Trophoblast cell (in vitro differentiated cells and primary cell): Measurements from ENCODE around the gene CNBD2.

Source experiments
- DNase-seq, 2 donors: peaks; one replicate each; pipeline ENCODE4 v3.0.0-alpha.2; 2016
- H2AFZ ChIP-seq: 2 replicates; pipeline ENCODE4 v1.6.1; 2013; ENCODE audit warnings: low read length, moderate library complexity, mild to moderate bottlenecking; ENCODE audit not compliant: insufficient read depth, poor library complexity
- H2AK5ac ChIP-seq: 2 replicates; pipeline ENCODE4 v1.6.1; 2013; ENCODE audit warnings: mild to moderate bottlenecking, low read length
- H2BK120ac ChIP-seq: 2 replicates; pipeline ENCODE4 v1.6.1; 2013; ENCODE audit warnings: low read length, mild to moderate bottlenecking, moderate library complexity; ENCODE audit not compliant: insufficient read depth, poor library complexity
- H2BK12ac ChIP-seq: 2 replicates; pipeline ENCODE4 v1.6.1; 2013; ENCODE audit warnings: mild to moderate bottlenecking, low read length, moderate library complexity
- H2BK5ac ChIP-seq: 2 replicates; pipeline ENCODE4 v1.6.1; 2013; ENCODE audit warnings: low read length, low read depth, moderate library complexity, mild to moderate bottlenecking; ENCODE audit not compliant: poor library complexity
- H3K14ac ChIP-seq: 2 replicates; pipeline ENCODE4 v1.6.1; 2013; ENCODE audit warnings: mild to moderate bottlenecking, low read length
- H3K18ac ChIP-seq: 2 replicates; pipeline ENCODE4 v1.6.1; 2013; ENCODE audit warnings: mild to moderate bottlenecking, low read length
- H3K23ac ChIP-seq: 2 replicates; pipeline ENCODE4 v1.6.1; 2013; ENCODE audit warnings: low read length
- H3K27ac ChIP-seq: 2 replicates; pipeline ENCODE4 v1.5.1; 2013; ENCODE audit warnings: low read depth, mild to moderate bottlenecking, inconsistent platforms, low read length, moderate library complexity
- H3K27me3 ChIP-seq: 2 replicates; pipeline ENCODE4 v1.6.1; 2013; ENCODE audit warnings: inconsistent platforms, mild to moderate bottlenecking, low read length, moderate library complexity; ENCODE audit not compliant: insufficient read depth
- H3K36me3 ChIP-seq, 2 experiments: 1 replicate in 1 of 2; 2 replicates in 1 of 2; pipeline ENCODE4 v1.6.1; 2013; ENCODE audit warnings: low read length in 2 of 2, mild to moderate bottlenecking in 2 of 2, moderate library complexity in 1 of 2; ENCODE audit not compliant: insufficient read depth in 2 of 2, control insufficient read depth in 1 of 2
- H3K4ac ChIP-seq: 2 replicates; pipeline ENCODE4 v1.6.1; 2013; ENCODE audit warnings: low read depth, mild to moderate bottlenecking, low read length, moderate library complexity
- H3K4me1 ChIP-seq, 2 experiments: 1 replicate in 1 of 2; 2 replicates in 1 of 2; pipeline ENCODE4 v1.6.1; 2013; ENCODE audit warnings: low read length in 2 of 2, mild to moderate bottlenecking in 2 of 2, moderate library complexity in 1 of 2; ENCODE audit not compliant: insufficient read depth in 2 of 2, control insufficient read depth in 1 of 2
- H3K4me2 ChIP-seq: 2 replicates; pipeline ENCODE4 v1.6.1; 2013; ENCODE audit warnings: inconsistent platforms, mild to moderate bottlenecking, low read length, moderate library complexity
- H3K4me3 ChIP-seq: 2 replicates; pipeline ENCODE4 v1.5.1; 2013; ENCODE audit warnings: mild to moderate bottlenecking, low read depth, low read length, inconsistent platforms
- H3K79me1 ChIP-seq: one replicate; pipeline ENCODE4 v1.6.1; 2013; ENCODE audit warnings: low read length
- H3K79me2 ChIP-seq: 2 replicates; pipeline ENCODE4 v1.6.1; 2013; ENCODE audit warnings: low read length, mild to moderate bottlenecking; ENCODE audit not compliant: control insufficient read depth, insufficient read depth, poor library complexity
- H3K9ac ChIP-seq: 2 replicates; pipeline ENCODE4 v1.6.1; 2013; ENCODE audit warnings: mild to moderate bottlenecking, low read length
- H3K9me3 ChIP-seq: 2 replicates; pipeline ENCODE4 v1.6.1; 2013; ENCODE audit warnings: low read depth, mild to moderate bottlenecking, control low read depth, inconsistent platforms, low read length; ENCODE audit not compliant: insufficient read depth
- H4K12ac ChIP-seq: 2 replicates; pipeline ENCODE4 v1.6.1; 2013; ENCODE audit warnings: low read depth, mild to moderate bottlenecking, low read length, moderate library complexity
- H4K8ac ChIP-seq: 2 replicates; pipeline ENCODE4 v1.6.1; 2013; ENCODE audit warnings: low read depth, mild to moderate bottlenecking, low read length, moderate library complexity
- H4K91ac ChIP-seq: one replicate; pipeline ENCODE4 v1.6.1; 2013; ENCODE audit warnings: low read depth, mild to moderate bottlenecking, low read length, moderate library complexity
- WGBS: extraction: QIAGEN DNeasy Blood & Tissue Kit; methylation state at CpG from one replicate; pipeline ENCODE4 v1.1.7; 2013; ENCODE audit warnings: missing lambda C conversion rate; ENCODE audit not compliant: insufficient read length, insufficient coverage; ENCODE audit errors: extremely low coverage; 5-methylcytosine and 5-hydroxymethylcytosine counted together

Gene CNBD2

GRCh38 chr20:35988910-35989463, 20.6 kb downstream of the CNBD2 start:
- H3K18ac ChIP-seq = no peak overlapping the region
- no peaks in the 10 kb centered on the region for H3K9me3 ChIP-seq
- no peak overlapping the region for H4K91ac ChIP-seq
- no peak overlapping the region for H3K23ac ChIP-seq
- no peaks in the 10 kb centered on the region for H3K4me1 ChIP-seq
- H2AFZ ChIP-seq = no peak overlapping the region
- H3K14ac ChIP-seq = no peak overlapping the region
- H3K27ac ChIP-seq = no peak overlapping the region
- no peaks in the 10 kb centered on the region for H3K36me3 ChIP-seq
- H3K27me3 ChIP-seq = no peaks in the 10 kb centered on the region
- no peak overlapping the region for H3K4me3 ChIP-seq
- no CpG with 5 or more reads among the region's 2 CpGs for WGBS
- H2BK12ac ChIP-seq = no peak overlapping the region
- no peak overlapping the region for H4K12ac ChIP-seq
- no peaks in the 10 kb centered on the region for H3K79me2 ChIP-seq
- H3K4ac ChIP-seq = no peak overlapping the region
- no peak overlapping the region for H2AK5ac ChIP-seq
- no peak for DNase-seq
- H4K8ac ChIP-seq = no peak overlapping the region
- H3K79me1 ChIP-seq = no peaks in the 10 kb centered on the region
- no peak overlapping the region for H2BK5ac ChIP-seq
- no peak overlapping the region for H3K4me2 ChIP-seq
- no peak overlapping the region for H2BK120ac ChIP-seq
- H3K9ac ChIP-seq = no peak overlapping the region

- Histone ChIP-seq H3K9me3 (no peaks in the 10 kb centered on the region), H3K9ac (no peak overlapping the region), H3K36me3 (no peaks in the 10 kb centered on the region), H3K27me3 (no peaks in the 10 kb centered on the region), H2BK120ac (no peak overlapping the region), H3K4me2 (no peak overlapping the region), H4K91ac (no peak overlapping the region), H3K4me1 (no peaks in the 10 kb centered on the region), H2BK5ac (no peak overlapping the region), H2BK12ac (no peak overlapping the region), H2AK5ac (no peak overlapping the region), H4K8ac (no peak overlapping the region), H3K27ac (no peak overlapping the region), H3K4ac (no peak overlapping the region), H3K4me3 (no peak overlapping the region), H3K14ac (no peak overlapping the region), H3K79me2 (no peaks in the 10 kb centered on the region), H4K12ac (no peak overlapping the region), H3K18ac (no peak overlapping the region), H3K23ac (no peak overlapping the region), H2AFZ (no peak overlapping the region), H3K79me1 (no peaks in the 10 kb centered on the region)
- DNase-seq = peak; percentile 39 to 63
- no CpG with 5 or more reads among the region's 3 CpGs for WGBS
Observed at GRCh38 chr20:35991142-35991771, 22.9 kb downstream of the CNBD2 start.

- Histone ChIP-seq H3K27ac (no peak overlapping the region), H3K14ac (no peak overlapping the region), H2BK120ac (no peak overlapping the region), H3K36me3 (no peaks in the 10 kb centered on the region), H3K27me3 (no peaks in the 10 kb centered on the region), H3K4me1 (no peaks in the 10 kb centered on the region), H2AK5ac (no peak overlapping the region), H3K23ac (no peak overlapping the region), H3K18ac (no peak overlapping the region), H3K4me3 (no peak overlapping the region), H3K79me2 (no peaks in the 10 kb centered on the region), H4K8ac (no peak overlapping the region), H4K91ac (no peak overlapping the region), H4K12ac (no peak overlapping the region), H2AFZ (no peak overlapping the region), H2BK5ac (no peak overlapping the region), H2BK12ac (no peak overlapping the region), H3K9me3 (no peaks in the 10 kb centered on the region), H3K79me1 (no peaks in the 10 kb centered on the region), H3K4me2 (no peak overlapping the region), H3K4ac (no peak overlapping the region), H3K9ac (no peak overlapping the region)
- WGBS = no CpG with 5 or more reads among the region's 6 CpGs
- peak; percentile 29 to 79 for DNase-seq
Observed at GRCh38 chr20:35992713-35993335, 24.4 kb downstream of the CNBD2 start.

- Histone ChIP-seq H3K36me3 (no peaks in the 10 kb centered on the region), H3K4me3 (no peak overlapping the region), H4K91ac (no peak overlapping the region), H3K23ac (no peak overlapping the region), H3K14ac (no peak overlapping the region), H3K9ac (no peak overlapping the region), H4K12ac (no peak overlapping the region), H3K27me3 (no peaks in the 10 kb centered on the region), H4K8ac (no peak overlapping the region), H3K4me1 (no peaks in the 10 kb centered on the region), H3K79me1 (no peaks in the 10 kb centered on the region), H2BK12ac (no peak overlapping the region), H3K18ac (no peak overlapping the region), H3K4me2 (no peak overlapping the region), H2BK5ac (no peak overlapping the region), H3K9me3 (no peaks in the 10 kb centered on the region), H2BK120ac (no peak overlapping the region), H2AK5ac (no peak overlapping the region), H3K4ac (no peak overlapping the region), H2AFZ (no peak overlapping the region), H3K79me2 (no peaks in the 10 kb centered on the region), H3K27ac (no peak overlapping the region)
- WGBS = no CpG with 5 or more reads among the region's 6 CpGs
- DNase-seq = peak; percentile 72 to 89
Observed at GRCh38 chr20:35994994-35995453, 26.6 kb downstream of the CNBD2 start.
